GM12878 (cell line): ENCODE results near the gene IDH3B. TPM values are rescaled to one million over a fixed set of nuclear protein-coding genes. Genes with fewer than 3 reads are reported as not detected.
A peak's percentile ranks its signal among the peaks of the same experiment; 100 is the strongest.

ENCODE experiments used
- ASH2L ChIP-seq: fragments of 300-600, 200-600 bp; sonication (generic); IDR thresholded peaks from 2 replicates; pipeline ENCODE4 v1.6.1; 2017; ENCODE audit warnings: low read depth, mild to moderate bottlenecking, borderline replicate concordance
- ATF2 ChIP-seq: IDR thresholded peaks from 2 replicates; pipeline ENCODE4 v1.6.1; 2012; ENCODE audit warnings: low read length, inconsistent platforms
- BHLHE40 ChIP-seq, 2 experiments: fragments of 450-650 bp in 1 of 2; IDR thresholded peaks; 2 replicates each; pipeline ENCODE4 v1.6.1; 2011 to 2017; ENCODE audit warnings: low read depth in 2 of 2, borderline replicate concordance in 1 of 2, improper control_type of control experiment in 1 of 2, low read length in 1 of 2, mild to moderate bottlenecking in 1 of 2
- IKZF1 ChIP-seq: fragments of 450-650 bp; conservative IDR thresholded peaks from 2 replicates; pipeline ENCODE4 v1.6.1; 2017; ENCODE audit warnings: antibody characterized with exemption, mild to moderate bottlenecking
- LARP7 ChIP-seq: fragments of 450-650 bp; IDR thresholded peaks from 2 replicates; pipeline ENCODE4 v1.6.1; 2017; ENCODE audit warnings: mild to moderate bottlenecking
- NBN ChIP-seq: fragments of 450-650 bp; IDR thresholded peaks from 2 replicates; pipeline ENCODE4 v1.6.1; 2016
- NRF1 ChIP-seq: conservative IDR thresholded peaks from 2 replicates; pipeline ENCODE4 v1.6.1; 2011; ENCODE audit warnings: mild to moderate bottlenecking, low read depth, low read length, improper control_type of control experiment
- PAX5 ChIP-seq: IDR thresholded peaks from 2 replicates; pipeline ENCODE4 v1.6.1; 2011; ENCODE audit warnings: low read depth, low read length, borderline replicate concordance
- POLR2A ChIP-seq: IDR thresholded peaks from 2 replicates; pipeline ENCODE4 v1.6.1; 2011; ENCODE audit warnings: low read depth, mild to moderate bottlenecking, low read length
- POLR2AphosphoS5 ChIP-seq: IDR thresholded peaks from 2 replicates; pipeline ENCODE4 v1.6.1; 2011; ENCODE audit warnings: mild to moderate bottlenecking, low read length, inconsistent platforms
- POU2F2 ChIP-seq: IDR thresholded peaks from 3 replicates; pipeline ENCODE4 v1.6.1; 2011; ENCODE audit warnings: low read depth, mild to moderate bottlenecking, low read length, borderline replicate concordance
- RAD51 ChIP-seq: fragments of 450-650 bp; IDR thresholded peaks from 2 replicates; pipeline ENCODE4 v1.6.1; 2016; ENCODE audit warnings: moderate library complexity, mild to moderate bottlenecking, inconsistent platforms
- REST ChIP-seq: IDR thresholded peaks from 2 replicates; pipeline ENCODE4 v1.6.1; 2012; ENCODE audit warnings: mild to moderate bottlenecking, low read depth, low read length
- RUNX3 ChIP-seq: IDR thresholded peaks from 2 replicates; pipeline ENCODE4 v1.6.1; 2012; ENCODE audit warnings: low read length, inconsistent platforms
- TBL1XR1 ChIP-seq: IDR thresholded peaks from 2 replicates; pipeline ENCODE4 v1.6.1; 2012; ENCODE audit warnings: low read depth, low read length, improper control_type of control experiment
- ZNF274 ChIP-seq: IDR thresholded peaks from one replicate; pipeline ENCODE4 v1.8.0; 2011; ENCODE audit not compliant: insufficient read length, insufficient read depth
- ZNF687 ChIP-seq: fragments of 450-650 bp; IDR thresholded peaks from 2 replicates; pipeline ENCODE4 v1.6.1; 2017; ENCODE audit warnings: mild to moderate bottlenecking, moderate library complexity
- polyA plus RNA-seq, 11 experiments: library from polyadenylated mRNA; depleted of rRNA in 4 of 11; unstranded in 6 of 11; stranded (reverse) in 5 of 11; fragments of >200 nt; fragmentation: Nextera tagmentation in 4 of 11; fragmentation: Illumina TruSeq in 1 of 11; extraction: Ambion mirVana in 4 of 11; extraction: Trizol in 1 of 11; gene quantifications; 1 replicate in 1 of 11; 2 replicates in 10 of 11; pipeline versions ENCODE4 v1.2.1 to v1.2.3, GENCODE V29; 2011 to 2016; ENCODE audit warnings: inconsistent platforms in 2 of 11, missing spikeins in 2 of 11, low read depth in 1 of 11
- total RNA-seq, 4 experiments: library from RNA; depleted of rRNA in 3 of 4; stranded (reverse); fragments of >200 nt in 3 of 4; fragmentation: Illumina TruSeq in 1 of 4; extraction: Trizol in 1 of 4; gene quantifications; 2 replicates each; pipeline versions ENCODE4 v1.2.1 to v1.2.3, GENCODE V29; 2013 to 2021

IDH3B gene
- total and polyA plus RNA-seq, 10 of the 15 experiments (the other 5 are each of a cell fraction or from before 2014, with no cell fraction given), result 65.3 to 177 (median 121) TPM

- TF ChIP-seq REST, result 0 out of 2 replicates have a peak, but pooled peaks have one; percentile 43
- TF ChIP-seq ATF2, result no peak
- TF ChIP-seq POLR2AphosphoS5, result peak; percentile 72
- no peak for TF ChIP-seq ZNF274
- TF ChIP-seq RAD51, result peak; percentile 77
- peak; percentile 81 for TF ChIP-seq IKZF1
- no peak for TF ChIP-seq TBL1XR1
- TF ChIP-seq BHLHE40 (IDR thresholded peaks at IDR 0.05; ENCODE audit: borderline replicate concordance in 1 of 2, low read depth in 2 of 2, low read length in 1 of 2), result peak in 1 of 2 experiments; percentile 95; a peak in 2 of 4 replicates
- peak; percentile 65 for TF ChIP-seq ZNF687
- TF ChIP-seq PAX5, result peak; percentile 42; the same call in 1 of the 2 replicates
- TF ChIP-seq POLR2A, result peak; percentile 61
- TF ChIP-seq NBN, result peak; percentile 30; the same call in 1 of the 2 replicates
- 0 out of 2 replicates have a peak, but pooled peaks have one; percentile 20 for TF ChIP-seq NRF1
- TF ChIP-seq ASH2L, result 0 out of 2 replicates have a peak, but pooled peaks have one; percentile 18
- TF ChIP-seq LARP7, result peak; percentile 94
- TF ChIP-seq RUNX3, result peak; percentile 3; the same call in 1 of the 2 replicates
- TF ChIP-seq POU2F2, result peak; percentile 3; the same call in 2 of the 3 replicates
- TF ChIP-seq, all 136 proteins: peak for 24
These were observed 11.1 kb downstream of the IDH3B start (continued) for GRCh38 chr20:2652724-2653555.
